Breast epithelium (tissue), 4 donors: ENCODE results near the gene TNFAIP1. TPM values are rescaled to one million over a fixed set of nuclear protein-coding genes. Genes with fewer than 3 reads are reported as not detected.

ENCODE experiments used
- DNase-seq, 2 donors: peaks; one replicate each; pipeline ENCODE4 v3.0.0-alpha.2; 2019; ENCODE audit warnings: low spot score in 2 of 2
- H3K27ac ChIP-seq, 2 donors: fragments of 200-600 bp; sonication (generic) in 1 of 2; one replicate each; pipeline ENCODE4 v1.5.1; 2016 to 2019; ENCODE audit warnings: mild to moderate bottlenecking in 1 of 2
- H3K27me3 ChIP-seq, 2 donors: fragments of 200-600 bp; sonication (generic) in 1 of 2; one replicate each; pipeline versions ENCODE4 v1.5.1 to v1.6.0; 2017 to 2019; ENCODE audit warnings: control low read depth in 1 of 2, mild to moderate bottlenecking in 1 of 2
- H3K36me3 ChIP-seq: fragments of 200-600 bp; one replicate; pipeline ENCODE4 v1.5.1; 2019
- H3K4me1 ChIP-seq, 2 donors: fragments of 200-600 bp; sonication (generic); one replicate each; pipeline ENCODE4 v1.5.1; 2016 to 2019; ENCODE audit warnings: control low read depth in 1 of 2
- H3K4me3 ChIP-seq, 3 donors: fragments of 200-600 bp; sonication (generic); 1 replicate in 2 of 3; 2 replicates in 1 of 3; pipeline ENCODE4 v1.5.1; 2016 to 2019; ENCODE audit warnings: mild to moderate bottlenecking in 3 of 3, moderate library complexity in 2 of 3
- H3K9me3 ChIP-seq, 2 donors: fragments of 200-600 bp; sonication (generic) in 1 of 2; one replicate each; pipeline ENCODE4 v1.5.1; 2016 to 2019; ENCODE audit warnings: control low read depth in 1 of 2
- CTCF ChIP-seq, 3 donors: fragments of 450-650 bp; IDR thresholded peaks; one replicate each; pipeline ENCODE4 v1.5.1; 2016 to 2017; ENCODE audit warnings: antibody characterized with exemption in 3 of 3, mild to moderate bottlenecking in 3 of 3, moderate library complexity in 3 of 3
- POLR2A ChIP-seq: fragments of 450-650 bp; IDR thresholded peaks from one replicate; pipeline ENCODE4 v1.6.1; 2016; ENCODE audit warnings: antibody characterized with exemption, mild to moderate bottlenecking, moderate library complexity
- POLR2AphosphoS5 ChIP-seq, 3 donors: sonication (generic); formaldehyde crosslinking; IDR thresholded peaks; one replicate each; pipeline ENCODE4 v1.6.1; 2017; ENCODE audit warnings: antibody characterized with exemption in 3 of 3
- intact Hi-C: fragments of 100-400 bp; cut with DNase I; formaldehyde crosslinking; loops from one replicate; pipeline ENCODE4 v1.15.1; 2023; ENCODE audit warnings: low total_unique reads
- total RNA-seq, 3 donors: library from RNA; depleted of rRNA; stranded (reverse); fragments of >200 nt; gene quantifications; one replicate each; pipeline ENCODE4 v1.1.0, GENCODE V29; 2016

TNFAIP1 gene
- total RNA-seq, 3 donors from 2014 or later = 15.5 to 31.9 (median 28.5) TPM

- no peak within 1 kb of the TSS for H3K4me3 ChIP-seq
- no peaks in the 10 kb centered on the region for H3K27me3 ChIP-seq
- no peaks in the 10 kb centered on the region for H3K9me3 ChIP-seq
- H3K4me1 ChIP-seq = no peaks in the 10 kb centered on the region
- intact Hi-C loops = no loop called here
- no peak within 1 kb of the TSS for H3K27ac ChIP-seq
- no peak for DNase-seq
- TF ChIP-seq POLR2A (no peak), POLR2AphosphoS5 (IDR thresholded peaks at IDR 0.05) (no peak), CTCF (IDR thresholded peaks at IDR 0.05) (no peak)
- H3K36me3 ChIP-seq = peaks cover 6% of the 10 kb centered on the region
Observed at GRCh38 chr17:28364665-28365363, 29.3 kb downstream of the TNFAIP1 start, which contains the start of gene SEBOX. SEBOX (minus strand) TSS chr17:28365199; CDS start chr17:28365151, 48 bp downstream.

DNA sequence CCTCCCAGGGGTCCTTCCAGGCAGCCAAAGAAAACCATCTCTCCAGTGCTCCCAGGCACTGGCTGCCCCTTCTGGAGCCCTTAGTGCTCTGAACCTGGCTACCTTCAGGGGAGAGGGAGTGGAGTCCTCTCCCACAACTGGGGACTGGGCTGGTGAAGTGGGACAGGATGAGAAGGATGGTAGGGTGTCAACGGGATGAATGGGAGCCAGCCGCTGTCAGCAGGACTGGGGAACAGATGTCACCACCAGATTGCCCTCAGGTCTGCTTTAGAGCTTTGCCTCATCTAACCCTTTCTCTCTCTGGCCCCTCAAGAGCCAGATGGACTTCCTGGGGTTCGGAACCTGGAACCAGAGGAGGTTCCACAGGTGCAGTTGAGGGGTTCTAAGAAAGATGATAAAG, 29.9 kb downstream of the TNFAIP1 start:
- H3K27ac ChIP-seq = no peak overlapping the region
- TF ChIP-seq POLR2AphosphoS5 (IDR thresholded peaks at IDR 0.05) (no peak), POLR2A (no peak), CTCF (IDR thresholded peaks at IDR 0.05) (no peak)
- H3K27me3 ChIP-seq = no peaks in the 10 kb centered on the region
- no peaks in the 10 kb centered on the region for H3K4me1 ChIP-seq
- H3K9me3 ChIP-seq = no peaks in the 10 kb centered on the region
- intact Hi-C loops = no loop called here
- DNase-seq = no peak
- H3K36me3 ChIP-seq = peaks cover 6% of the 10 kb centered on the region
- H3K4me3 ChIP-seq = no peak overlapping the region

DNA sequence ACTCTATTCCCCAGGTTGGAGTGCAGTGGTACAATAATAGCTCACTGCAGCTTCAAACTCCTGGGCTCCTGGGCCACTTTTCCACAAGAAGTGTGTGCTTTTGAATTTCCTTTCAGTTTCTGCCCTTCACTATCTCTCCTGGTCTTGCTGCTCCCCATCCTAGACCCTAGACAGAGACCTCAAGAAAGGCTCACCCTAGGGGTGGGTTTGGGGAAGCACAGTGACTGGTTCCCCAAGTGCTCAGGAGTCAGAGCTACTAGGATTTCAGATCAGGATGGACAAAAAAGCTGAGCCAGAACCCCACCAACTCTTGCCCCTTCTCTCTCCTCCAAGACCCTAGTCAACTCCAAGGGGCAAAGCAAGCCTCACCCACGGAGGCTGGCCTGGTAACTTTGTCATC, 31.0 kb downstream of the TNFAIP1 start:
- Histone ChIP-seq H3K4me3 (no peak overlapping the region), H3K36me3 (no peaks in the 10 kb centered on the region), H3K9me3 (no peaks in the 10 kb centered on the region), H3K27ac (no peak overlapping the region), H3K27me3 (no peaks in the 10 kb centered on the region), H3K4me1 (no peaks in the 10 kb centered on the region)
- intact Hi-C loops = no loop called here
- TF ChIP-seq CTCF (IDR thresholded peaks at IDR 0.05) = no peak
- no peak for TF ChIP-seq POLR2A
- TF ChIP-seq POLR2AphosphoS5 (IDR thresholded peaks at IDR 0.05) = no peak
- no peak for DNase-seq

DNA sequence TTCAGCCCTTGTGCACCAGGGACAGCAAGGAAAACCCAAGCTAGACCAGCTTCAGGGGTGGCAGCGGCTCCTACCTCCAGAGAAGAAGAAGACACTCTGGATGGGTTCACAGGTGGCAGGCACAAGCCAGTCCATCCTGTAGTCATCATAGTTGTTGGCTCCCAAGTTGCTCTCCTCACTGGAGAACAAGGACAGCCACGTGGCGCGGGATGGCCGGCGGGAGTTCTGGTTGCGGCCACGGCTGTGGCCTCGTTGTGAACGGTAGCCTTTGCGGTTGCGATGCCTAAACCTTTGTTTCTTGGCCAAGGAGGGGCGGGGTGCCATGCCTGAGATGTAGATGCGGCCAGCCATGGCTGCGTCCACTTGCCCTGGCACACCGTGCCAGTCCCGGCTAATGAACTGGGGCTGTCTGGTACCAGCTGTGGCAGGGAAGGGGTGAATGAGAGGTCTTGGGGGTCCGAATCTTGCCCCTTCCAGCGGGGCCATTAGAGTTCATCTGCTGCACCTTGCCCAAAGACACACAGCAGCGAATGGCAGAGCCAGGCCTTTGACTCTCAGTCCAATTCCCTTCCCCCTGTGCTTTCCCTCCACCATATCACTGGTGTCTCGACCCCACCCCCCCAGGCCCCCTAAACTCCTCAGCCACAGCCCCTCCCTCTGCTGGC, 32.2 kb downstream of the TNFAIP1 start:
- Histone ChIP-seq H3K4me1 (no peaks in the 10 kb centered on the region), H3K27me3 (no peaks in the 10 kb centered on the region), H3K27ac (no peak overlapping the region), H3K4me3 (no peak overlapping the region), H3K9me3 (no peaks in the 10 kb centered on the region), H3K36me3 (no peaks in the 10 kb centered on the region)
- intact Hi-C loops = no loop called here
- TF ChIP-seq POLR2A (no peak), POLR2AphosphoS5 (IDR thresholded peaks at IDR 0.05) (no peak), CTCF (IDR thresholded peaks at IDR 0.05) (no peak)
- DNase-seq = no peak

DNA sequence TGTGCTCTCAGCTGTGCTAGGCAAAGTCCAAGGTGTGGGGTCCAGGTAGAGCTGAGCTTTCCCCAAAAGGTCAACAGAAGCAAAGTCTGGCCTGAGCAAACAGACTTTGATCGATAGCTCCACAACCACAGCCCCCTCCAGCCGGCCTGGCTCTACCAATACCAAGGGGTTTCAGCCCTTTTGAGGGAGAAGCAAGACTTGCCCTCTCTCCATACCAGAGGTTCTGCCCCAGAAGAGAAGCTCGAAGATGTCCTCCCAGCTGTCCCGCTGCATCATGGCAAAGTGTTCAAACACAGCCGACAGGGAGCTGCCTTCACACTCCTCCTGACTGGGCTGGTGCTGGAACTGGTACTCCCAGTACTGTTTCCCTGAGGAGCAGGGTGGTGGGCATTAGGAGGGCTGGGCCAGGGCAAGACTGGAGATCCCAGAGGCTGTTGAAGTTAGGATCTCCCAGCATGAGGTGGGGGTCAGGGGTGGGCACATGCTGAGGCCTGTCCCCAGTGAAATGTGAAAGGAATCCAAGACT, 32.8 kb downstream of the TNFAIP1 start:
- no peak overlapping the region for H3K4me3 ChIP-seq
- no peaks in the 10 kb centered on the region for H3K9me3 ChIP-seq
- H3K4me1 ChIP-seq = no peaks in the 10 kb centered on the region
- H3K36me3 ChIP-seq = no peaks in the 10 kb centered on the region
- intact Hi-C loops = no loop called here
- TF ChIP-seq POLR2AphosphoS5 (IDR thresholded peaks at IDR 0.05) (no peak), CTCF (IDR thresholded peaks at IDR 0.05) (no peak), POLR2A (no peak)
- DNase-seq = no peak
- no peak overlapping the region for H3K27ac ChIP-seq
- H3K27me3 ChIP-seq = no peaks in the 10 kb centered on the region
